ENCODE data around the gene GLYR1. TPM values are rescaled to one million over a fixed set of nuclear protein-coding genes. Genes with fewer than 3 reads are reported as not detected.

The GLYR1 gene
- total and polyA plus RNA-seq, 2 donors from 2014 or later: 47.9 to 119 TPM

- no peak overlapping the region for H3K9ac ChIP-seq (ENCODE audit: low read length in 3 of 3)
- H3K4me3 ChIP-seq (ENCODE audit: low read length in 3 of 3): no peak overlapping the region
- FAIRE-seq (no peak), DNase-seq (peak in 2 of 5 donors; percentile 6 to 23)
- intact Hi-C loops (cut with DNase I): no loop called here
- H3K27ac ChIP-seq (ENCODE audit: low read depth in 2 of 2, low read length in 2 of 2): no peak overlapping the region
- no peaks in the 10 kb centered on the region for H3K27me3 ChIP-seq (ENCODE audit: control insufficient read depth, insufficient read depth, low read length)
- peaks cover 19 to 81% (median 50%) of the 10 kb centered on the region in 3 donors for H3K36me3 ChIP-seq (ENCODE audit: control insufficient read depth in 2 of 3, insufficient read depth in 3 of 3, low read length in 3 of 3)
- H3K9me3 ChIP-seq (ENCODE audit: control insufficient read depth in 2 of 3, insufficient read depth in 1 of 3, low read length in 3 of 3): no peaks in the 10 kb centered on the region
- TF ChIP-seq CTCF (IDR thresholded peaks at IDR 0.05; ENCODE audit: borderline replicate concordance, extremely low read depth, insufficient read depth): no peak
- peaks cover 0 to 6% (median 5%) of the 10 kb centered on the region in 3 donors for H3K4me1 ChIP-seq (ENCODE audit: control insufficient read depth in 2 of 3, insufficient read depth in 2 of 3, low read depth in 1 of 3, low read length in 3 of 3)
These were observed 27.6 kb upstream of the GLYR1 start for GRCh38 chr16:4874666-4875065.

DNA sequence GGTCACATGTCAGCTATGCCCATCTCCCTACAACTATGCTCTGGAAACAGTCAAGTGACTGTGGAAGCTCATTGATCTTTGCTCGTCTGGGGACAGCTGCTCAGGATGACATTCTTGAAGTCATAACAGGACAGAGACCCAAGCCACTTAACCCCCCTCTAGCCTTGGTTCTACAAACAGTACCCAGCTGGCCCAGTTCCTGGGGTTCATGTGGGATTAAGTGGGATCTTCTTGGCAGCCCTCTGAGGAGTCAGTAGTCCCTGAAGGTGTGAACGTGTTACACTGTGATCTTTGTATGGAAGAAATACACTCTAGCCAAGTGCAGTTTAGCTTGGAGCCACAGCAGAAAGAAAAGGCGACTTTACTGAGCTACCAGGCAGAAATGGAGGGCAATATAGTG lies 26.0 kb upstream of the GLYR1 start:
- Histone ChIP-seq H3K9ac (ENCODE audit: low read length in 3 of 3) (no peak overlapping the region), H3K27me3 (ENCODE audit: control insufficient read depth, insufficient read depth, low read length) (no peaks in the 10 kb centered on the region), H3K4me3 (ENCODE audit: low read length in 3 of 3) (no peak overlapping the region), H3K27ac (ENCODE audit: low read depth in 2 of 2, low read length in 2 of 2) (no peak overlapping the region), H3K36me3 (ENCODE audit: control insufficient read depth in 2 of 3, insufficient read depth in 3 of 3, low read length in 3 of 3) (peaks cover 13 to 71% (median 45%) of the 10 kb centered on the region in 3 donors), H3K4me1 (ENCODE audit: control insufficient read depth in 2 of 3, insufficient read depth in 2 of 3, low read depth in 1 of 3, low read length in 3 of 3) (peaks cover 3 to 19% (median 18%) of the 10 kb centered on the region in 3 donors), H3K9me3 (ENCODE audit: control insufficient read depth in 2 of 3, insufficient read depth in 1 of 3, low read length in 3 of 3) (no peaks in the 10 kb centered on the region)
- intact Hi-C loops (cut with DNase I): no loop called here
- DNase-seq (no peak), FAIRE-seq (no peak)
- TF ChIP-seq CTCF (IDR thresholded peaks at IDR 0.05; ENCODE audit: borderline replicate concordance, extremely low read depth, insufficient read depth): no peak

DNA sequence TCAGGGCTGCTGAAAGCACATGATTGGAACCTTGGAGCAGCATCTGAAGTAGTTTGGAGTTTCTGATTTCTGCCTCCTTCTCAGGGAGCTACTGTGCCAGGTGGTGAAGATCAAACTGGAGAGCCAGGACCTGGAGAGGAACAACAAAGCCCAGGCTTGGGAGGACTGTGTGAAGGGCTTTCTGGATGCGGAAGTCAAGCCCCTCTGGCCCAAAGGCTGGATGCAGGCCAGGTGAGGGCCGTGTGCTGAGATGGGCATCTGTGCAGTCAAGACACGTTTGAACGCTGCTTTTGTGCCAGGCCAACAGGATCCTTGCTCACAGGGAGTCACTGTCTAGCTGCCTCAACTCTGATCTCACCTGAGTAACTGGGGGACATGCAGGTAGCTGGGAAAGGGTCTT lies 24.0 kb upstream of the GLYR1 start:
- no peak for FAIRE-seq
- Histone ChIP-seq H3K4me1 (ENCODE audit: control insufficient read depth in 2 of 3, insufficient read depth in 2 of 3, low read depth in 1 of 3, low read length in 3 of 3) (peaks cover 3 to 28% (median 27%) of the 10 kb centered on the region in 3 donors), H3K4me3 (ENCODE audit: low read length in 3 of 3) (no peak overlapping the region), H3K27ac (ENCODE audit: low read depth in 2 of 2, low read length in 2 of 2) (no peak overlapping the region), H3K27me3 (ENCODE audit: control insufficient read depth, insufficient read depth, low read length) (no peaks in the 10 kb centered on the region), H3K36me3 (ENCODE audit: control insufficient read depth in 2 of 3, insufficient read depth in 3 of 3, low read length in 3 of 3) (peaks cover 9 to 53% (median 37%) of the 10 kb centered on the region in 3 donors), H3K9ac (ENCODE audit: low read length in 3 of 3) (no peak overlapping the region), H3K9me3 (ENCODE audit: control insufficient read depth in 2 of 3, insufficient read depth in 1 of 3, low read length in 3 of 3) (no peaks in the 10 kb centered on the region)
- no peak for TF ChIP-seq CTCF (IDR thresholded peaks at IDR 0.05; ENCODE audit: borderline replicate concordance, extremely low read depth, insufficient read depth)
- DNase-seq: peak in 1 of 5 donors; percentile 37
- intact Hi-C loops (cut with DNase I): no loop called here

DNA sequence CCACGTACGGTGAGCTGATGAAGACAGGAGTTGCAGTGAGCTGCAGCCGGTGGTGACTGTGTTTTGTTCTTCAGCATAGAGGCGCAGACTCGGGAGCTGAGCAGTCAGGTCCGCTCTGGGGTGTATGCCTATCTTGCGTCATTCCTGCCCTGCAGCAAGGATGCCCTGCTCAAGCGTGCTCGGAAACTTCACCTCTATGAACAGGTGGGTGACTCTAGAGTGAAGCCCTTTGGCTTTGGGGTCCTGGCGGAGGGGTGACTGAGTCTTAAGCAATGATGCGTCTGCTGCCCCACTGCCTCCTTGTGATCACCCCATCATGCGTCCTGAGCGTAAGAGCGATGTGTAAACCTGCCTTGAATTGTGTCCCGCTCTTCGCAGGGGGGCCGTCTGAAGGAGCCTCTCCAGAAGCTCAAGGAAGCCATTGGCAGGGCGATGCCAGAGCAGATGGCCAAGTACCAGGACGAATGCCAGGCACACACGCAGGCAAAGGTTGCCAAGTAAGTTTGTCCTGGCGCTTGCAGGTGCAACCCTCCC lies 23.1 kb upstream of the GLYR1 start:
- intact Hi-C loops (cut with DNase I): no loop called here
- peaks cover 9 to 47% (median 33%) of the 10 kb centered on the region in 3 donors for H3K36me3 ChIP-seq (ENCODE audit: control insufficient read depth in 2 of 3, insufficient read depth in 3 of 3, low read length in 3 of 3)
- H3K9me3 ChIP-seq (ENCODE audit: control insufficient read depth in 2 of 3, insufficient read depth in 1 of 3, low read length in 3 of 3): no peaks in the 10 kb centered on the region
- peaks cover 3 to 28% (median 27%) of the 10 kb centered on the region in 3 donors for H3K4me1 ChIP-seq (ENCODE audit: control insufficient read depth in 2 of 3, insufficient read depth in 2 of 3, low read depth in 1 of 3, low read length in 3 of 3)
- DNase-seq (peak in 1 of 5 donors; percentile 53), FAIRE-seq (no peak)
- H3K27me3 ChIP-seq (ENCODE audit: control insufficient read depth, insufficient read depth, low read length): no peaks in the 10 kb centered on the region
- no peak overlapping the region for H3K9ac ChIP-seq (ENCODE audit: low read length in 3 of 3)
- H3K27ac ChIP-seq (ENCODE audit: low read depth in 2 of 2, low read length in 2 of 2): no peak overlapping the region
- TF ChIP-seq CTCF (IDR thresholded peaks at IDR 0.05; ENCODE audit: borderline replicate concordance, extremely low read depth, insufficient read depth): no peak
- H3K4me3 ChIP-seq (ENCODE audit: low read length in 3 of 3): no peak overlapping the region

All from kidney (tissue), 14 donors.